Stimulated activated CD8-positive, alpha-beta memory T cell treated with anti-CD3 and anti-CD28 coated beads, Interleukin-4, amount 100 ng/mL, for 4 hours (primary cell): Measurements from ENCODE around the gene SLC44A1.

Experiments
- DNase-seq, 2 donors: peaks; one replicate each; pipeline ENCODE4 v3.0.0-alpha.2; 2020; ENCODE audit warnings: low read depth in 2 of 2, low spot score in 1 of 2

SLC44A1 gene

GRCh38 chr9:105244003-105244733 lies at the start of gene SLC44A1:
Gene SLC44A1, plus strand, starts transcription at chr9:105244651. Its CDS starts 218 bp downstream, at chr9:105244869.
- DNase-seq = peak; percentile 78 to 82

- no peak for DNase-seq
Observed at GRCh38 chr9:105195259-105195658, 49.2 kb upstream of the SLC44A1 start.

- no peak for DNase-seq
Observed at GRCh38 chr9:105198023-105198422, 46.4 kb upstream of the SLC44A1 start.

GRCh38 chr9:105198865-105199264 lies 45.6 kb upstream of the SLC44A1 start:
- no peak for DNase-seq

- no peak for DNase-seq
Observed at GRCh38 chr9:105204416-105204815, 40.0 kb upstream of the SLC44A1 start.

GRCh38 chr9:105205787-105206495 lies 38.5 kb upstream of the SLC44A1 start:
- no peak for DNase-seq

- no peak for DNase-seq
Observed at GRCh38 chr9:105206496-105206820, 38.0 kb upstream of the SLC44A1 start.

- DNase-seq = no peak
Observed at GRCh38 chr9:105206821-105207699, 37.4 kb upstream of the SLC44A1 start.

GRCh38 chr9:105216440-105217178 lies 27.8 kb upstream of the SLC44A1 start:
- no peak for DNase-seq

- no peak for DNase-seq
Observed at GRCh38 chr9:105218673-105219072, 25.8 kb upstream of the SLC44A1 start.

GRCh38 chr9:105219291-105219805 lies 25.1 kb upstream of the SLC44A1 start:
- DNase-seq = no peak

GRCh38 chr9:105220451-105220850 lies 24.0 kb upstream of the SLC44A1 start:
- DNase-seq = no peak

- no peak for DNase-seq
Observed at GRCh38 chr9:105223544-105224140, 20.8 kb upstream of the SLC44A1 start.

- DNase-seq = no peak
Observed at GRCh38 chr9:105226055-105226454, 18.4 kb upstream of the SLC44A1 start.

- DNase-seq = no peak
Observed at GRCh38 chr9:105232207-105232606, 12.2 kb upstream of the SLC44A1 start.

- no peak for DNase-seq
Observed at GRCh38 chr9:105233873-105234272, 10.6 kb upstream of the SLC44A1 start.

- no peak for DNase-seq
Observed at GRCh38 chr9:105236261-105236660, 8.2 kb upstream of the SLC44A1 start.

GRCh38 chr9:105237246-105237645 lies 7.2 kb upstream of the SLC44A1 start:
- DNase-seq = no peak

GRCh38 chr9:105238302-105238701 lies 6.1 kb upstream of the SLC44A1 start:
- DNase-seq = no peak

GRCh38 chr9:105241356-105242043 lies 3.0 kb upstream of the SLC44A1 start:
- DNase-seq = no peak
